ENCODE measurements around the gene XPNPEP2.

XPNPEP2 gene

DNA sequence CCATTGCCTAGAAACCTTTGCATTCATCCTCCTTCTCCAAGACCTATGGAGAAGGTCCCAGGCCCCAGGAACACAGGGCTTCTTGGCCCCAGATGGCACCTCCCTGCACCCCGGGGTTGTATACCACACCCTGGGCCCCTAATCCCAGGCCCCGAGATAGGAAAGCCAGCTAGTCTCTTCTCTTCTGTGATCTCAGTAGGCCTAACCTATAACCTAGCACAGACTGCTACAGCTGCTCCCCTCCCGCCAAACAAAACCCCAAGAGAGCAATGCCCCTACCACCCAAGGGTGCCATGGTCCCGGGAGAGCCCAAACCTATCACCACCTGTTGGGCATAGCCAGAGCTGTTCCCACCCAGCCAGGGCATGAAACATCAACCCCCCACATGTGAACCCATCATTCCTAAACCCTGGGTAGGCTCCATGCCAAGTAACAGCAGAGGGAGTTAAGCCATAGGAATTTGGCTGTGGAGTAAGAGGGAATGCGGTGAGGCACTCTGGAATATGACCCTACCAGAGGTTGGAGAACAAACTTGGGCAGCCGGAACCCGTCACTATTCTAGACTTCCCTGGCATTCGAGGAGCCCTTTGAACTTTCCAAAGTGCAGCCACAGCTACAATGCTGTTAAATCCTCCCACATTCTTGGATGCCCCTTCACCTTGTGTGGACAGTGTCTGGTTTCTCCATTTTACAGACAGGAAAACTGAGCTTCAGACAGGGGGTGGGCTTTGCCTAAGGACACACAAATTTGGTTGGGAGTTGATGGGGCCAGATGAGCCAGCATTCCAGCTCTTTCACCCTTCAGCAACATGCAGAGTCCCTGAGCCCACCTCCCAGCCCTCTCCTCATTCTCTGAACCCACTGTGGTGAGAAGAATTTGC, 30.0 kb downstream of the XPNPEP2 start:
- H3K27me3 ChIP-seq (ENCODE audit: control insufficient read depth, insufficient read depth, low read length): no peaks in the 10 kb centered on the region; the same call in 1 of the 2 replicates
- H3K9ac ChIP-seq (ENCODE audit: low read length): no peak overlapping the region
- peaks cover 13% of the 10 kb centered on the region for H3K4me1 ChIP-seq (ENCODE audit: control insufficient read depth, insufficient read depth, low read length)
- no peak overlapping the region for H3K27ac ChIP-seq (ENCODE audit: low read depth, low read length)
- H3K9me3 ChIP-seq (ENCODE audit: control insufficient read depth, insufficient read depth, low read depth, low read length): no peaks in the 10 kb centered on the region
- H3K36me3 ChIP-seq (ENCODE audit: control insufficient read depth, insufficient read depth, low read length): no peaks in the 10 kb centered on the region
- no peak overlapping the region for H3K4me3 ChIP-seq (ENCODE audit: low read depth, low read length)

DNA sequence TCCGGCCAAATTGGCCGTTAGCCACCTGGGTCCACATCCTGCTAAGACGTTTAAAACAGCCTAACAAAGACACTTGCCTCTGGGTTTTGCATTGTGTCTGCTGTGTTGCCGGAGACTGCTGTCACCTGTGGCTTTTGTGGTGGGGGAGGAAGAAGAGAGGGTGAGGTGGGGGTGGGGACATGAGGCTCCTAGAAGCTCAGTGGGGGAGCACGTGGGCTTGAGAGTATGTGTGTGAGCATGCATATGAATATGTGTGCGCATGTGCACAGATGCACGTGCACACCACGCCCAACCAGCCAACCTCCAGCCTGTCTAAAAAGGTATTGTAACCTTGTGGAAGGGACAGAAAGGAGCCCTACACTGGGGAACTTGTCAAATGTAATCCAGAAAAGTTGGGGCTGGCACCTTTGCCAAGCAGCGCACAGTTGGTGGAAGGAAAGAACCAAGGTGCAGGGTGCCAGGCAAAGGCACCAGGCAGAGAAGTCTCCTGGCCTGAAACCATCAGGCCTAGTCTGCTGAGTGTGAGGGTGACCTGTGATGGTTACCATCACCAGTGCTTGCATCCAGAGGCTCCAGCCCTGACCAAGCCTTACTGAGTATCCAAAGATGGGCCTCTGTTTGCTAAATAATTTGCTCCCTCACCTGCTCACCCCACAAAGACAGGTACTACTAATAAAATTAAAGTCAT, 30.8 kb downstream of the XPNPEP2 start:
- H3K9me3 ChIP-seq (ENCODE audit: control insufficient read depth, insufficient read depth, low read depth, low read length): no peaks in the 10 kb centered on the region
- no peak overlapping the region for H3K27ac ChIP-seq (ENCODE audit: low read depth, low read length)
- no peak overlapping the region for H3K4me3 ChIP-seq (ENCODE audit: low read depth, low read length)
- H3K27me3 ChIP-seq (ENCODE audit: control insufficient read depth, insufficient read depth, low read length): no peaks in the 10 kb centered on the region; the same call in 1 of the 2 replicates
- peaks cover 16% of the 10 kb centered on the region for H3K4me1 ChIP-seq (ENCODE audit: control insufficient read depth, insufficient read depth, low read length)
- no peaks in the 10 kb centered on the region for H3K36me3 ChIP-seq (ENCODE audit: control insufficient read depth, insufficient read depth, low read length)
- no peak overlapping the region for H3K9ac ChIP-seq (ENCODE audit: low read length)

DNA sequence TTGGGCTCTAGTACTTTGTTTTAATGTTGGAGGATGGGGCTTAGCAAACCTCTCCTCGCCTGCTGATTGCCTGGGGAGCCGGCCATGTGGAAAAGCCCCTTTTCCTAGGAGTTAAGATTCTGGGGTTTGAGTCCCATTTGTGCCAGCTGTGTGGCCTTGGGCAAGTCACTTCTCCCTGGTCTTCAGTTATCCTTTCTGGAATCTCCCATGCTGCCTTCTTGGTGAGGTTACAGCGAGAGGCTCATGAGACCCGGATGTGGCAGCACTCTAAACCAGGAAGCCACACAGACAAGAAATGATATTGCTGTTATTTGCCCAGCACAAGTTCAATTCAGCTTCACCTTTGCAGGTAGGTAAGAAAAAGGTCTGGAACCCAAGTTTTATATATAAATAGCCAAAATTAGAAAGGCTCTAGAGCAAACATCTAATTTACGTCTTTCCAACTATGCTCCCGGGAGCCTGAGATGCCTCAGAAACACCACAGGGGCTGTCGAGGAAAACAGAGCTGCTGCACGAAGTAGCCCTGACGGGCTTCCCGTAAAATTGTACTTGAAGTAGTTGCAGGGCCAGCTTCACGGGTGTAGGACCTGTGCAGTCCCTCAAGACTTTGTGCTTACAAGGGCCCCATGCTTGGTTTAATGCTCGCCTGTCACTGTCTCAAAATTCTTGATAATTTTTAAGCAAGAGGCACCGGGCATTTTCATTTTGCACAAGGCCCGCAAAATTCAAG, 32.7 kb downstream of the XPNPEP2 start:
- H3K4me1 ChIP-seq (ENCODE audit: control insufficient read depth, insufficient read depth, low read length): peaks cover 16% of the 10 kb centered on the region
- no peaks in the 10 kb centered on the region for H3K9me3 ChIP-seq (ENCODE audit: control insufficient read depth, insufficient read depth, low read depth, low read length)
- no peaks in the 10 kb centered on the region; the same call in 1 of the 2 replicates for H3K27me3 ChIP-seq (ENCODE audit: control insufficient read depth, insufficient read depth, low read length)
- no peak overlapping the region for H3K4me3 ChIP-seq (ENCODE audit: low read depth, low read length)
- no peak overlapping the region for H3K9ac ChIP-seq (ENCODE audit: low read length)
- H3K36me3 ChIP-seq (ENCODE audit: control insufficient read depth, insufficient read depth, low read length): no peaks in the 10 kb centered on the region
- H3K27ac ChIP-seq (ENCODE audit: low read depth, low read length): no peak overlapping the region

DNA sequence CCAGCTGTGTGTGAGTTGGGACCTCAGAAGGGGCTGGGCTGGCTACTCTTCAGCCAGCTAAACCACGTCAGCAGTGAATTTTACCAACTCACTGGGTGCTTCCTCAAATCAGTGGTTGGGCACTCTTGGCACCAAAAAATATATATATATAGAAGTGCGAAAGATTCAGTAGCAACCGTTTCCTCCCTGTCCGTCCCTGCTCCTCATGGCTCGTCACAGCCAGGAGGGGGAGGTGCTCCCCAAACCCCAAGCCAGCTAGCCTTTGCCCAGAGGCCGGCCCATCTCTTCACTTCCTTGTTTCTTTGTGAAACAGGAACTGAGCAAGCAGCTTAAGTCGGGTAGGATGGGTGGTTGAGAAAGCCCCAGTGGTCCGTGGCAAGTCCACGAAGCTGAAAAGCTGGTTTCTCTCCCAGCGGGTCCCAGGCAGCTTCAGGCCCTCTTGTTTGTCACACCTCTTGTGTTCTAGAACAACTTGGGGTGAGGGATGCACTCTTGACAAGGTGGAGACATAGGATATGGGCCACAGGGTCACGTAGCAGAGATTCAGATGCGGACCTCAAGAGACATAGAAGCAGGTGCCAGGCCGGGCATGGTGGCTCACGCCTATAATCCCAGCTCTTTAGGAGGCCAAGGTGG, 34.1 kb downstream of the XPNPEP2 start:
- no peaks in the 10 kb centered on the region; the same call in 1 of the 2 replicates for H3K27me3 ChIP-seq (ENCODE audit: control insufficient read depth, insufficient read depth, low read length)
- H3K36me3 ChIP-seq (ENCODE audit: control insufficient read depth, insufficient read depth, low read length): no peaks in the 10 kb centered on the region
- H3K27ac ChIP-seq (ENCODE audit: low read depth, low read length): no peak overlapping the region
- H3K4me1 ChIP-seq (ENCODE audit: control insufficient read depth, insufficient read depth, low read length): peaks cover 27% of the 10 kb centered on the region
- H3K9ac ChIP-seq (ENCODE audit: low read length): no peak overlapping the region
- H3K4me3 ChIP-seq (ENCODE audit: low read depth, low read length): no peak overlapping the region
- no peaks in the 10 kb centered on the region for H3K9me3 ChIP-seq (ENCODE audit: control insufficient read depth, insufficient read depth, low read depth, low read length)

DNA sequence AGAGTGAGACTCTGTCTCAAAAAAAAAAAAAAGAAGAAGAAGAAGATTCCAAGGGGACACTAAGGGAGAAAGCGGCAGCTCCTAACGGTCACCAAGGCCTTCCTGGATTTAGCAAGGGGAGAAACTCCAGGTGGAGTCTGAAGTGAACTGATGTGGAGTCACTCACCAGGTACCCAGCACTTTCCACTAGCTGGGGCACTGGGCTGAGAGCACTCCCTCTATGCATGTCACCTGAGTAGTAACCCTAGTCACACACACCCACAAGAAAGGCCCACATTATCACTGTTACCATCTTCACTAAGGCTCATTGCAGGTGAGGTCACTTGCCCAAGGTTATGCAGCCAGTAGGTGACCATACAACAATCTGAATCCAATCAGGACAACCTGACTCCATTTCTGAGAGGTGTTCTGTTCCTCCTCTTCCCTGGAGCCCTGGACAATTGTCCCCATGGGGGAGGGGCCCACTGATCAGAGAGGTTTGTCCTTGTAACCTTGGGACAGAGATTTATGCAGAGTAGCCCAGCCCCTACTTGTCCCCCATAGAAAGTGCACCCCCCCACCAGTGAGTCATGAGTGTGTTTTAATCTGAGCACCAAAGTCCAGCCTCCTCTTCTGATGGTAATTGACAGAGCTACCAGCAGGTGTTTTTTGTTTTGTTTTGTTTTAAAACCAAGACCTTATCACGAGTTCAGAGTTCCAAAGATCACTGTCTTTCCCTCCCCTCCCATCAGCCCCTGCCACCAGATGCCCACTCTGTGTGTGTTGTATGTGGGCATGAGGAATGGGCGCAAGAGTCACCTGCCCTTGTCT, 35.1 kb downstream of the XPNPEP2 start:
- H3K4me3 ChIP-seq (ENCODE audit: low read depth, low read length): no peak overlapping the region
- no peak overlapping the region for H3K9ac ChIP-seq (ENCODE audit: low read length)
- H3K4me1 ChIP-seq (ENCODE audit: control insufficient read depth, insufficient read depth, low read length): peaks cover 27% of the 10 kb centered on the region
- H3K27ac ChIP-seq (ENCODE audit: low read depth, low read length): no peak overlapping the region
- no peaks in the 10 kb centered on the region for H3K36me3 ChIP-seq (ENCODE audit: control insufficient read depth, insufficient read depth, low read length)
- no peaks in the 10 kb centered on the region for H3K27me3 ChIP-seq (ENCODE audit: control insufficient read depth, insufficient read depth, low read length)
- no peaks in the 10 kb centered on the region for H3K9me3 ChIP-seq (ENCODE audit: control insufficient read depth, insufficient read depth, low read depth, low read length)

DNA sequence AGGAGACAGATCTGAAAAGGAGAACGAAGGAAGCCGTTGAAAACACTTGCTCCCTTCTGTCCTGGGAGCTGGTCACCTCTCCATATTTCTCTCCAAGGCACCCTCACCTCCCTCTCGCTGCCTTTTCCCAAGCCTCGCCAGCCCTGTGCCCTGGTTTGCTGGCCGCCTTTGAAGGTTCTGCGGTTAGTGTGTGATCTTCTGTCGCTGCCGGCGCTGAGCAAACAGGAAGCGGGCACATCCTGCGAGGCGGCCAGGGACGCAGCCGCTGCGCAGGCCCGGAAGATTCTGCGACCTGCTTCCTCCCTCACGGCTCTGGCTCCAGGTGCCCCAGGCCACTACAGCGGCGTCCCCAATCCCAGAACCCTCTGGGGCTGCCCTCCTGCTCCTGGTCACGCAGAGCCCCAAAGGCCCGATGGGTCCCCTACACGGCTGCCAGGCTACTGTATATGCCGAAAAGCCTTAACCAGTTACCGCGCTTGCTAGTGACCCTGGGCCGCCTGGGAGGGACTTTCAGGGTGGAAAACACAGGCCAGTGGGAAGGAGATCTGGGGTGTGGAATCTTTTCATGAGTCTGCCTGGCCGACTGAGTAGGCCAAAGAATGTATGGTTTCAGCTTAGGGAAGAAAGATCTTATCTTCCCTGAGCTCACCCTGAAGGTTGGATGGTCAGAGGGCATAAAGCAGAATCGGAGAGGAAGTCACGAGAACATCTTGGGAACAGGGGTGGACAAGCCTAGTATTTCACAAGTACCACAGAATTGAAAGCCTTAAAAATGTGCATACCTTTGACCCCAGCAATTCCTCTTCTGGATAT, 38.6 kb downstream of the XPNPEP2 start:
- H3K4me1 ChIP-seq (ENCODE audit: control insufficient read depth, insufficient read depth, low read length): peaks cover 25% of the 10 kb centered on the region
- no peak overlapping the region for H3K27ac ChIP-seq (ENCODE audit: low read depth, low read length)
- no peak overlapping the region for H3K9ac ChIP-seq (ENCODE audit: low read length)
- peaks cover 4% of the 10 kb centered on the region; the same call in 1 of the 2 replicates for H3K27me3 ChIP-seq (ENCODE audit: control insufficient read depth, insufficient read depth, low read length)
- no peaks in the 10 kb centered on the region for H3K36me3 ChIP-seq (ENCODE audit: control insufficient read depth, insufficient read depth, low read length)
- H3K4me3 ChIP-seq (ENCODE audit: low read depth, low read length): no peak overlapping the region
- H3K9me3 ChIP-seq (ENCODE audit: control insufficient read depth, insufficient read depth, low read depth, low read length): no peaks in the 10 kb centered on the region

DNA sequence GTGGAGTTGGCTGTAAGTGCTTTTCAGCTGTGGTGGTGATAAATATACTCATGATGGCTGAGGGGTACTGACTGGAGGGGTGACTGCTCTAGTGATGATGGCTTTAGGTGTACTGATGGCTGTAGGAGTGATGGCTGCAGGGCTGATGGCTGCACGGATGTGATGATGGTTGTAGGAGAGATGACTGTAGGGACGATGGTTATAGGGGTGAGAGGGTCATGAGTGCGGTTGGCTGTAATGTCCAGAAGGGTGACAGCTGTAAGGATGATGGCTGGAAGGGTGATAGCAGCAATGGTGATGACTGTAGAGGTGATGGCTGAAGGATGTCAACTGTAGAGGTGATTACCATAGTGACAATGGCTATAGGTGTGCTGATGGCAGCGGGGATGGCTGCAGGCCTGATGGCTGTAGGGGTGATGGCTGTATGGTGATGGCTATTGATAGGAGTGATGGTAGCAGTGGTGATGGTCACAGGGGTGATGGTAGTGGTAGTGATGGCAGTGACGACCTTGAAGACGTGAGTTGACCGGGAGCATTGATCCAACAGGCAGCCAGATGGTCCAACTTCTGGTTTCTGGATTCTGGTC, 40.4 kb downstream of the XPNPEP2 start:
- no peaks in the 10 kb centered on the region for H3K9me3 ChIP-seq (ENCODE audit: control insufficient read depth, insufficient read depth, low read depth, low read length)
- no peaks in the 10 kb centered on the region for H3K36me3 ChIP-seq (ENCODE audit: control insufficient read depth, insufficient read depth, low read length)
- peaks cover 11% of the 10 kb centered on the region; the same call in 1 of the 2 replicates for H3K27me3 ChIP-seq (ENCODE audit: control insufficient read depth, insufficient read depth, low read length)
- no peak overlapping the region for H3K9ac ChIP-seq (ENCODE audit: low read length)
- peaks cover 19% of the 10 kb centered on the region for H3K4me1 ChIP-seq (ENCODE audit: control insufficient read depth, insufficient read depth, low read length)
- H3K27ac ChIP-seq (ENCODE audit: low read depth, low read length): no peak overlapping the region
- no peak overlapping the region for H3K4me3 ChIP-seq (ENCODE audit: low read depth, low read length)

DNA sequence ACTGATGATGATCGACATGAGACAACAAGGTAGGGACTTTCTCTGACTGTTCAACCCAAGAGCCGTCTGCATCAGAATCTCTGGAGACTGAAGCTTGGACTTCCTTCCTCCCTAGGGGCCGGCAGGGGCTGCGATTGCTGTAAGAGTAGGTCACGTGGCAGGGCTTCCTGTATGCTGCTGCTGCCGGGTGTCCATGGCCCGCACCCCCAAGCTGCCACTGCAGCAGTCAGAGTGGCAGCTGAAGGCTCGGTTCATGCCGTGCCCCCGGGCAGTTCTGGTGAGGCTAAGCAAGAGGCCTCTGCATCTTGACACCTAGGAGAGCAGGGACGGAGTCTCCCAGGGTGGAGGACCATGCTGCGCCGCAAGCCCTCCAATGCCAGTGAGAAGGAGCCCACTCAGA, 41.0 kb downstream of the XPNPEP2 start, which contains the start of gene SASH3:
TSS of gene SASH3 (plus strand) at position 203 of the 400 bp plus-strand sequence. CDS start at position 352, 149 bp downstream.
- peaks cover 17% of the 10 kb centered on the region; the same call in 1 of the 2 replicates for H3K4me1 ChIP-seq (ENCODE audit: control insufficient read depth, insufficient read depth, low read length)
- H3K9ac ChIP-seq (ENCODE audit: low read length): no peak within 1 kb of the TSS
- H3K27me3 ChIP-seq (ENCODE audit: control insufficient read depth, insufficient read depth, low read length): peaks cover 11% of the 10 kb centered on the region; the same call in 1 of the 2 replicates
- H3K27ac ChIP-seq (ENCODE audit: low read depth, low read length): no peak within 1 kb of the TSS
- H3K9me3 ChIP-seq (ENCODE audit: control insufficient read depth, insufficient read depth, low read depth, low read length): no peaks in the 10 kb centered on the region
- H3K4me3 ChIP-seq (ENCODE audit: low read depth, low read length): no peak within 1 kb of the TSS
- no peaks in the 10 kb centered on the region for H3K36me3 ChIP-seq (ENCODE audit: control insufficient read depth, insufficient read depth, low read length)

DNA sequence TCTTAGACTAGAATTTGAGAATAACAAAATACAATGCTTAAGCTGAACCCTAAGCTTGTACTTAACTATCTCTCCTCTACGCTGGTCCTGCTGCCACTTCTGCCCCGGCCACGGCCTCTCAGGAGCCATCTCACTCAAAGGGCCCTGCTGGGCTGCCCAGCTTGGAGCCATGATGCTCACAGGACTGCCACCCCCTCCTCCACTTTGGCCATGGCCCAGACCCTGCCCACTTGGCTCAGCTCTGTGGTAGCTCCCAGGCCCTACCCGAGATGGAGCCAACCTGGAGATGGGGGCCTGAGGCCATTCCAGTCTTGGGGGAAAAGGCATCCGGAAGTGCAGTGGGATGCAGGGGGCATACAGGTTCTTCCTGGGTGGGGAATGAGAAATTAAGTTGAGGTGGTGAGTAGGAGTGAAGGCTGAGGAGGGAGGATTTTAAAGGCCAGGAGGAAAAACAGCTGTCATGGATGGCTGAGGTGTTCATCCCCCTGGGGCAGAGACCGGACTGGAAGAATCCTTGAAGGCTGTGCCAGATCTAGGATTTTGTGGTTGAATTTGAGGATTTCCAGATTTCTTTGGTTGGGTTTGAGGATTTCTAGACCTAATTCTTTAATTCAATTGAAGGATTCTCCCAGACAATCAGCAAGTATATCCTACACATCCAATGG, 41.8 kb downstream of the XPNPEP2 start:
- H3K9me3 ChIP-seq (ENCODE audit: control insufficient read depth, insufficient read depth, low read depth, low read length): no peaks in the 10 kb centered on the region
- H3K9ac ChIP-seq (ENCODE audit: low read length): no peak overlapping the region
- no peaks in the 10 kb centered on the region for H3K36me3 ChIP-seq (ENCODE audit: control insufficient read depth, insufficient read depth, low read length)
- peaks cover 17% of the 10 kb centered on the region; the same call in 1 of the 2 replicates for H3K4me1 ChIP-seq (ENCODE audit: control insufficient read depth, insufficient read depth, low read length)
- H3K27ac ChIP-seq (ENCODE audit: low read depth, low read length): no peak overlapping the region
- H3K27me3 ChIP-seq (ENCODE audit: control insufficient read depth, insufficient read depth, low read length): peaks cover 11% of the 10 kb centered on the region; the same call in 1 of the 2 replicates
- H3K4me3 ChIP-seq (ENCODE audit: low read depth, low read length): no peak overlapping the region
